Breast epithelium (tissue), 3 donors: Measurements from ENCODE around the gene EXOC3L4.

Experiments used
- POLR2AphosphoS5 ChIP-seq, 3 donors: sonication (generic); formaldehyde crosslinking; IDR thresholded peaks; one replicate each; pipeline ENCODE4 v1.6.1; 2017; ENCODE audit warnings: antibody characterized with exemption in 3 of 3
- TF ChIP-seq, protein P1 (sequence below), 3 donors: fragments of 450-650 bp; IDR thresholded peaks; one replicate each; pipeline ENCODE4 v1.5.1; 2016 to 2017; ENCODE audit warnings: antibody characterized with exemption in 3 of 3, mild to moderate bottlenecking in 3 of 3, moderate library complexity in 3 of 3

DNA sequence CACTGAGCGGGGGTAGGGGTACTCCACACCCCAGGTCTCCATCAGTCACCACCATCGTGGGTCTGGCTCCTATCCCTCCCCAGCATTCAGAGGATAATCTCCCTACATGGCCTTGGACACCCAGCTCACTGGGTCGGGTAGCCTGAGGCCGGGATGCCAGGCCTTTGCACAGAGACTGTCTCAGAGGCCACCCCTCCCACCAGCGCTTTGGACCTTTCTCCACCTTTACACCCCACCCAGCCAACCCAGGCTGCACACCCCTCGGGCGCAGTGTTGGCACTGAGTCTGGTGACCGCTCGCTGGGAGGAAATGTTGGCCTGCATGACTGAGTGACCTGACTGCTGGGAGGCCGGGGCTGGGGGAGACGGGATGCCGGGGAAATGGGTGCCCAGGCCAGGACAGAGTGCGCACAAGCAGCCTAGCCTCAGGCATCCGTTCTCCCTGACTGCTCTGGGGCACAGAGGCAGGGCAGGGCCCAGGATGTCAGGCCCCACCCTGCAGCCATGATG, 21.1 kb upstream of the EXOC3L4 start:
- TF ChIP-seq, protein P1, sequence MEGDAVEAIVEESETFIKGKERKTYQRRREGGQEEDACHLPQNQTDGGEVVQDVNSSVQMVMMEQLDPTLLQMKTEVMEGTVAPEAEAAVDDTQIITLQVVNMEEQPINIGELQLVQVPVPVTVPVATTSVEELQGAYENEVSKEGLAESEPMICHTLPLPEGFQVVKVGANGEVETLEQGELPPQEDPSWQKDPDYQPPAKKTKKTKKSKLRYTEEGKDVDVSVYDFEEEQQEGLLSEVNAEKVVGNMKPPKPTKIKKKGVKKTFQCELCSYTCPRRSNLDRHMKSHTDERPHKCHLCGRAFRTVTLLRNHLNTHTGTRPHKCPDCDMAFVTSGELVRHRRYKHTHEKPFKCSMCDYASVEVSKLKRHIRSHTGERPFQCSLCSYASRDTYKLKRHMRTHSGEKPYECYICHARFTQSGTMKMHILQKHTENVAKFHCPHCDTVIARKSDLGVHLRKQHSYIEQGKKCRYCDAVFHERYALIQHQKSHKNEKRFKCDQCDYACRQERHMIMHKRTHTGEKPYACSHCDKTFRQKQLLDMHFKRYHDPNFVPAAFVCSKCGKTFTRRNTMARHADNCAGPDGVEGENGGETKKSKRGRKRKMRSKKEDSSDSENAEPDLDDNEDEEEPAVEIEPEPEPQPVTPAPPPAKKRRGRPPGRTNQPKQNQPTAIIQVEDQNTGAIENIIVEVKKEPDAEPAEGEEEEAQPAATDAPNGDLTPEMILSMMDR (IDR thresholded peaks at IDR 0.05): no peak
- TF ChIP-seq POLR2AphosphoS5 (IDR thresholded peaks at IDR 0.05): no peak
